ENCODE data around the gene PCCA.
A peak's percentile ranks its signal among the peaks of the same experiment; 100 is the strongest.
"Not testable (repeated sequence)": the region's sequence is repeated elsewhere in the genome, so short reads cannot be mapped to it uniquely, and the experiment has no call there.

PCCA gene

DNA sequence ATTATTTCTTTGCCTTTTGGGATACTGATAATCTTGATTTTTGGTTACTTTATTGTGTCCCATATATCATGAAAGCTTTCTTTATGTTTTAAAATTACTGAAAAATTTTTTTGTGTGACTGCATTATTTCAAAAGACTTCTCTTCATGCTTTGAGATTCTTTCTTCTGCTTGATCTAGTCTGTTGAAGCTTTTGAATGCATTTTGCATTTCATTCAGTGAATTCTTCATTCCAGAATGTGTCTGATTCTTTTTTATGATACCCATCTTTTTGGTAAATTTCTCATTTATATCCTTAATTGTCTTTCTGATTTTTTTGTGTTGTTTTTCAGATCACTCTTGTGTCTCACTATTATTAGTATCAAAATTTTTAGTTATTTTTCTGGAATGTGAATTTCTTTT lies 289.6 kb downstream of the PCCA start:
- no peak for DNase-seq

DNA sequence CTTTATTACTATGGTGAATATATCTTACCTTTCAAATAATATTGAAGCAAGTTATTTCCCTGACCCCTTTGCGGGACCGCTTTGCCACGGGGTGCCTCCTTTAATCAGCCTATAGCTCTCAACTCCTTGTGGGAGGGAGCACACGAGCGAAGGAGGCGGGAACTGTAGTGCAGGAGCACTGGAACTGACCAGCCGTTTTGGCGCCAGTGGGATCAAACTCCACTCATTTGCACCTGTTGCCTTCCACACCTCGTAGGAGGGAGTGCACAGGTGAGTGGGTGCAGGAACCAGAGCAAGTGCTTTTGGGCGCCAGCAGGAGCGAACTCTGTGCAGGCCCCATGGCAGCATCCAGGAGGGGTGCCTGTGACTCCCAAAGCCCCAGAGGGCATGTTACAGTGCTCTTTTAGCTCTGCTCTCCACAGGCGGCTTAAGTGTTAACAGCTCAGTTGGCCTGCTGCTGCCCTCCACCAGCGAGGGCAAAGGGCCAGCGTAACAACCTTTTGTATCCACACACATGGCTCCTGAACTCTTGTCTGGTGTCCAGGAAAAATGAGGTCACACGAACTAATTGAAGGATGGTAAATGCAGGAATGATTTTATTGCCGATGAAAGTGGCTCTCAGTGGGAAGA lies 292.8 kb downstream of the PCCA start:
- no peak for DNase-seq

DNA sequence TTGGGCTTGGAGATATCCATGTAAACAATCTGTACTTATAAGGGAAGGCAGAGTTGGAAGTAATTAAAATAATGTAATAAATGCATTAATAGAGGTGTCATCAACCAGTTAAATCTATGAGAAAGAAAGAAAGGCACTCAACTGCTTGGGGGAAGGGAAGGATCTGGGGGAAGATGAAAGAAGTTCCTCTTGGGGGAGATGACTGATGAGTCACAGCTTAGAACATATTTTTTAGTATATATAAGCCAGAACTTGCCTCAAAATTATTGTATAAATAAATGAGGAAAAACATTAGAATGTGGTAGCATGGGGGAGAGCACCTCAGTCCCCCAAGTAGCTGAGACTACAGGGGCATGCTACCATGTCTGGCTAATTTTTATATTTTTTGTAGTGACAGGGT lies 293.9 kb downstream of the PCCA start:
- DNase-seq = no peak

DNA sequence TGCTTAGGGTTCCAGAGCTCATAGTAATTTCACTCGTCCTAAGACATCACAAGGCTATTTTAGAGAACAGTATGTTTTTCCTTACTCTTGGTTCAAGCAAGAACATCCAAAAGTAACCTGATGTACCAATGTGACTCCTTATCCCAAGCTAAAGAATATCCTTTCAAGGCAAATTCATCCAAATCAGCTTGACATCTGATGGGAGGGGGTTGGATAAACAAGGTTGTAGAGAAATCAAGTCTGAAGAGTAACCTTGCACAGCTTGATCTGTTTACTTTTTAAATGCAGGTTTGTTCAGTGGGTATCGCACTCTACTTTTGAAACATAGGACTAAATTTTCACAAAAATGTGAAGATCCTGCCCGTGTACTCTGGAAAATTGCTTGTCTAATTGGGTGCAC lies 298.5 kb downstream of the PCCA start:
- DNase-seq = no peak

DNA sequence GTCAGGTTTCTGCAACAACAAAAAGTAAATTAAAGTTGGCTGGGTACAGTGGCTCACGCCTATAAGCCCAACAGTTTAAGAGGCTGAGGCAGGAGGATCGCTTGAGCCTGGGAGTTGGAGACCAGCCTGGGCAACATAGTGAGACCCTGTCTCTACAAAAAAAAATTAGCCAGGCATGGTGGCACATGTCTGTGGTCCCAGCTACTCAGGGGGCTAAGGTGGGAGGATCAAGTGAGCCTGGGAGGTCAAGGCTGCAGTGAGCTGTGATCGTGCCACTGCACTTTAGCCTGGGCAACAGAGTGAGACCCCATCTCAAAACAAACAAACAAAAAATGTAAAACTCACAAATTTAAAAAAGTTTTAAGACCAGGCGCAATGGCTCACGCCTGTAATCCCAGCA lies 299.3 kb downstream of the PCCA start:
- DNase-seq = not testable (repeated sequence)

DNA sequence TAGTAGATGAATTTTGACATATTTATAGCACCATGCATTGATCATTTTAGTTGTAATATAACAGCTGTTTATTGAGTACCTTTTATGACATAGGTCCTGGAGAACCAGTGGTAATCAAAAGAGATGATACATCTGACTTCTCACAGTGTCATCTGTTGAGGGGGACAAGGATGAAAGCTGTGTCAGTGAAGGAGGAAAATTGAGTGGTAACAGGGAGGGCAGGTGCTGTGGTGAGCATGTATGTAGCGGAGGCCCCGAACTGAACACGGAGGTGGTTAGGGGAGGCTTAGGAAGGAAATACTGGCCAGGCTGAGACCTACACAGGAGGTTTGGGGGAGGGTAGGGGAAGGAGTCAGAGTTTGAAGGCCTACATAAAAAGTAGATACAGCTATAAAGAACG lies 300.0 kb downstream of the PCCA start:
- no peak for DNase-seq

DNA sequence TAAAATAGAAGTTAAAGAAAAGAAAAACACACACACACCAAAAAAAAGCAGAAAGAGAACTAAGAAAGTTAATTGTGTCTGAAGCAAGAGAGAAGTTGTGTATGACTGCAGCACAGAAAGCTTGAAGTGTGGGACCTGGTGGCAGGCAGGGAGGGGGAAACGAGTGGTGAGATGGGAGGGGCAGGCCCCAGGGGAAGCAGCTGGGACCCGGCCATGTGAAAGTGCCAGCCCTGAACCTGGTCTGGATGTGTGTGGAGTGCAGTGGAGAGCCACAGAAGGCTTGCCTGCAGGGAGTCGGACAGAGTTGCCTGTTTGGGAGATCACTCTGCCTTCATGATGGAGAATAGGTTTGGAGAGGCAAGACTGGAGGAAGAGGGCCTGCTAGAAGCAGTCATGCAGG lies 300.7 kb downstream of the PCCA start:
- DNase-seq = no peak

DNA sequence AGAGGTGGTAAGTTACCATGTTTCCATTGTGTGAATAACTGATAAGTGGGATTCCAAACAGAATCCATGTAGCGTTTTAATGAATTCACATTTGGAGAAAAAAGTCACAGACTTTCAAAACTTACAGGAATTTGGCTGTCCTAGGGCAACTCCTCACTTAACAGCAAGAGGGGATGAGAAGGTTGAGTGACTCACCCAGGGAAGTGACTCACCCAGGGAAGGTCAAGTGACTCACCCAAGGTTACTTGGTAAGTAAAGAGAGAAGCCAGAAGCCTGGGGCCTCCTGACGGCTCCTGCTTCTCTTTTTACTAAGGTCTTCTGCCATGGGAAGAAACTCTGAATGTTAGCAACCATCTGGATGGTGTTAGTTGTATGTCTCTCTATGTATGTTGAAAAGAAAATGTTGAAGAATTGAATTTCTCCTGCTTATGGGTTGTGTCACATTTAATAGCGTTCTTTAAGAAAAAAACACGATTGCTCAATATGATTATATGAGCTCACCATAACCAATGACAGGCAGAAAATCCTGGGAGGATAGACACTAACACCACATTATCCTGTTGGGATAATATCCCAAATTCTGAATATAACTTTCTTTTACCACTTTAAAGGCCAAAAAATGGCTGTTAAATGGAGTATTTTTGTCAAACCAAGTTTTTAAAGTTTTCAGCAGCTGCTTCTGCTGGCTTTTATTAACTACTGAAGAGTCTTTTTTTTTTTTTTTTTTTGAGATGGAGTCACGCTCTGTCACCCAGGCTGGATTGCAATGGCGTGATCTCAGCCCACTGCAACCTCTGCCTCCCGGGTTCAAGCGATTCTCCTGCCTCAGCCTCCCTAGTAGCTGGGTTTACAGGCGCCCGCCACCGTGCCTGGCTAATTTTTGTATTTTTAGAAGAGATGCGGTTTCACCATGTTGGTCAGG lies 304.1 kb downstream of the PCCA start:
- DNase-seq = no peak

DNA sequence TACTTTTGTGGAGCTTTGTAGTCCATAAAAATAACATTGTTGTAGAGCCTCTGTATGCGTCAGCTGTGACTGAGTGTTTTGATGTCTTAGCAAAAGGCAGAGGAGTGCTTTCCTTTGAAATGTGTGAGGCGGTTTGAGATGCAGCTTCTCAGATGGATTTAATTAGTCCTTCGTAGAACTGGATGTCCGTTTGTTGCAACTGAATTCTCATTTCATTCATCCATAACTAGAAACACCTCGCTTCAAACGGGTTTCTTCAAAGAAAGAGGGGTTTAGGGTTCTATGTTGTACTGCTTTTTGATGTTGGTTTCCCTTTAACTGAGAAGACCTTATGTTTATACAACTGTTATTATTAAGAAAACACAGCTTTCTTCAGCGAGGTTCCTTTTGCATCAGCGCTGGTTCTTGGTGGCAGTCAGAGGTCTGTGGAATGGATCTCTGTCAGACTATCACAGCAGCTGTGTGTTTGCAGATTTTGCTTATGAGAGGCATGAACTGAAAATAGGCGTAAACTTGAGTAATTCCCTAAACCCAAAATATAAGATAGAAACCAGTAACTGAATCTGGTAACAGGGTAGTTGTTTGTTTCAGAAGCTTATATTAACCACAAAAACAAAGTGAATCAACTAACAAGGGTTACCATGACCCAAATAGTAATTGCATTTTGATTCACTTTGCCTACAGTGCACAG lies 305.3 kb downstream of the PCCA start:
- DNase-seq = no peak

DNA sequence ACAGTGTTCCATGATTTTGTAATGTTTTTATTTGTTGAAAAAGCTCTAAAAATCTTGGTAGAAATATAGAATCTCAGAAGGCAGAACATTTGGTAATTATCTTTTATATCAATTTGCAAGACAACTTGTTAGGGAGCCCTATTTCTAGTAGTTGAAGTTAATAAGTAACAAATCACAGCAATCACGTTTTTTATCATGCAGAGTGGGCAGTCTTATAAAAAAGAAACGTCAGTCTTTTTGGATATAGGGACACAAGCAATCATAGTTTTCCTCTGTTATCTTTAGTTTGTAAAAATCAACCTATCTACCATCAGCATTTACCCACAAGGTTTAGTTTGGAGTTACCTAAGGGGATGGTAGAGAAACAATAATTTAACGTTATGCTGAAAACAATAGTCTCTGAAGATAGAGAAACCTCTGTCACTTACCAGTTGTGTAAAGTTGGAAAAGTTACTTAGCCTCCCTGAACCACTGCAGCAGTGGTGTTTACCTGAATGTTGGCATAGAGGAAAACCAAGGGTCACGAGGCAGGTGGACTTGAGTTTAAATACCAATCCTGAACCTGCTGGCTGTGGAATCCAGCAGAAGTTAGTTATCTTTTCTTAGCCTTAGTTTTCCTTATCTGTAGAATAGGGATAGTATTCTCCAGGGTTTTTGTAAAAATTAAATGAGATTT lies 306.9 kb downstream of the PCCA start:
- no peak for DNase-seq

DNA sequence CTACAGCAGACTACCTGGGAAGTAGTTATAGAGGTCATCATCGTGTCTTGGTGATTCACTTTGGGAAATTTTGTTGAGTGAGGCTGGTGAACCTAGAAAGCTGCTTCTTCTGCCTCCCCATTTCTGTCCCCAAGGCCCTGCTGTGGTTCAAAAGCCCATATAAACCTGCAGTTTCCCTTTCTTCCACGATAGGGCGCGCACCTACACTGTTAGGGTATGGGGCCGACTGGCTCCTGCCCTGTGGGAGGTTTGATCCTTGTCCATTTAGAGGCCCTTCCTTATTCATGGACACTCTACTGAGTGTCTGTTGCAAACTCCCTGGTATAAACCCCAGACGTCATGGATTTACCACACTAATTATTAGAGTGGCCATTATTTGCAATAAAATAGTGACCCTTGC lies 307.9 kb downstream of the PCCA start:
- no peak for DNase-seq

DNA sequence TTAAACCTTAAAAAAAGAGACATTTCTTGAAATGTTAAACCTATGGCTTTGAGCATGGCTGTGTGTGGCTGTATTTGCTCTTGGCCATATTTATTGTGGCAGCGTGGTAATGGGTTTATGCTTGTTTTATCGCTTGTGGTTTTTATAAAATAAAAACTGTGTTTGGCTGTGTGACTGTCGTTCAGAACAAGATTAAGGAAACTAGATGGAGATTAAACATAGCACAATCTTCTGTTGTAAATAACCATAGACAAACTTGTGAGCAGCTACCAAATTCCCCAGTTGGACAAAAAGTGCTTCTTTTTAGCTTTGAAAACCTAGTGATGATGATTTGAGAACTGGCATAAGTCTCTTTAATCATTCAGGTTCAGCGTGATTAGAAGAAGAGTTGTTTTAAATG lies 308.7 kb downstream of the PCCA start:
- DNase-seq = no peak

DNA sequence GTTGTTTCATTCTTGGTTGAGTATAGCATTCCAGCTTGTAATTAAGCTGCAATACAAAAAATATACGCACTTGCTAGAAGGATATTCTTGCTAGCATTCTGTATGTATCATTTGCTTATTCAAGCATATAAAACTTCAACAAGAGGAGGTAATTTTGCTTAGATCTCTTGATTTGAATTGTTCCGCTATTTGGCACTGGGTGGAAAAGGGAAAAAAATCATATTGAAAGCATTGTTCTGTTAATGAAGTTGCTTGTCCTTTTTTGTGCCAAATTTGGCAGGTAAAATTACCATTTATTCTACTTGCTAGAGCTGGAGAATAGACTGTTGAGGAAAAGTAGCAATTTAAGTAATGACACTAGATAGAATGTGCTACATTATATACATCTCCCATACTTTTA lies 309.5 kb downstream of the PCCA start:
- no peak for DNase-seq

DNA sequence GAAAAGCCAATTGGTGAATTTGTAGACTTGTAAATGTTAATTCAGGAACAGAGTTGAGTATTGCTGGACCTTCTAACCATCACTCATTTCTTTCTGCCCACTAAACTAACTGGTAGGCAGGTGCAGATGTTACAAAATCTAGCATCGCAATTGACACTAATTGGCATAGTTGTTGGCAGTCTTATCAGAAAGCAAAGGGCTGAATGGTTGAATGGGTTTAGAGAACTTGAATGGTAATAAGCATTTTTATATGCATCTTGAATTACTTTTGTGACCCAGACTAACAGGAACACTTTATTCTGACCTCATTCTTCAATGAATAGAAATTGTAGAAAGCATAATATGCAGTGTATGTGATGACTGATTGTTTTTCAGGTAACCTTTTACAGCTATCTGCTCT lies 310.6 kb downstream of the PCCA start:
- peak; percentile 41 for DNase-seq

DNA sequence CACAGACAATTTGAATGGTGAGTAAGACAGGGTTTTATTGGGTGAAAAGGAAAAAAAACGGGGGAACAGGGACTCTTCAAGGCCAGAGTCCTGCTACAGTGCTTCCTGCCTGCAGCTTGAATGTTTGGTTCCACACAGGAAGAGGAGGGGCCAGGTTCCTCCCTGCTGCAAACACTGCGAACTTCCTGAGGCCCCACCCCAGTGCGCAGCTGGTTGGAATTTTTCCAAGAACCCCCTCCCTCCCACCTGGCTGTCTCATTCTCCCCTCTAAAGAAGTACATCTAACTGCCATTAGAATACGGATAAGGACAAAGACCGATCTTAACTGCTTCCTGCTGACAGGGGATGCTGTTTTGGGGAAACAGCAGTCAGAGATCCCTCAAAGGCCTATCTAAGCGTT lies 314.8 kb downstream of the PCCA start:
- no peak for DNase-seq

DNA sequence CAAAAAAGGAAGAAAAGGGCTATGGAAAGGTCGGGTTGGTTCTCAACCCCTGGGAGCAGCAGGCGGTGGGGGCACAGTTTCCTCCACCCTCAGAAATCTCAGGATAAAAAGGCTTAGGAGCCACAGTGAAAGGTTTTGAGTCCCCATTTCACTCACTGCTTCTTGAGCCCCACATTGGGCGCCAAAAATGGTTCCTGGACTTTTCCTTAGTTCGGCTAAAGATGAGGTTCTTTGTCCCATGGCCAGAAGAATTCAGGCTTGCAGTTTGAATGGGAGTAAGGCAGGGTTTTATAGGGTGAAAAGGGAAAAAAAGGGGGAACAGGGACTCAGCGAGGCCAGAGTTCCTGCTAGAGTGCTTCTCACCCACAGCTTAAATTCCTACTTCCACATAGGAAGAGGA lies 320.2 kb downstream of the PCCA start:
- DNase-seq = no peak

DNA sequence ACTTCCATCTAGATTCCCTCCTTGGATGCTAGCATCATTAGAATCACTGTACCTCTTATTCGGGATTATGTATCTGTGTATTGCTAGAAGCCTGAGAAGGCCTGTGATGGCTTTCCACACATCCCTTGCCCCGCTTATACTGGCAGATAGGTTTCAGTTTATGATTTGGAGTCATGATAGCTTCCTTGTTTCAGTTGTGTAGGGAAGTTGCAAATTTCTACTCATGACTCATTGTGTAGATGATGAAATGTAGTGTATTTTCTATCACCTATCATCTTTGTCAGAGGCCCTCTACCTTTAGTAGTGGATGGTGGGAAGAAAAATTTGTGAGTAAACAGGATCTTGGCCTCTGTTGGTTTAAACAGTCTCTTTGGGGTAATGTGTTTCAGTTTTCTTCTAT lies 334.5 kb downstream of the PCCA start:
- no peak for DNase-seq

DNA sequence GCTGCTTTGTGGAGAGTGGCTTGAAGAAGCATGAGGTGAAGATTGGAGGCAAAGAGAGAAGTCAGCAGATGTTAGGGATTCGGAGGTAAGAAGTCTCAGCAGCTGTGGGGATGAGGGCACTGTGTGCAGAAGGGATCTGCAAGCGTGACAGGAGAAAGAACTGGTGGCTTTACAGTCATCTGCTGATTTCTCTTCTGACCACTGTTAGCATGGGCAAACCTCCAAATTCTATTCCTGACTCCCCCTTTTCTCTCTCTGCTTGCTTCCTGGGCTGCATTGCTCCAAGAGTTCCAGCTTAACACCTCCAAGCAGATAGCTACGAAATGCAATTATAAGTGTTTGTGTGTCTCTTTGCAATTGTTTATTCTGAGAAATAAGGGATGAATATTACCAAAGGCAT lies 340.1 kb downstream of the PCCA start:
- DNase-seq = no peak

DNA sequence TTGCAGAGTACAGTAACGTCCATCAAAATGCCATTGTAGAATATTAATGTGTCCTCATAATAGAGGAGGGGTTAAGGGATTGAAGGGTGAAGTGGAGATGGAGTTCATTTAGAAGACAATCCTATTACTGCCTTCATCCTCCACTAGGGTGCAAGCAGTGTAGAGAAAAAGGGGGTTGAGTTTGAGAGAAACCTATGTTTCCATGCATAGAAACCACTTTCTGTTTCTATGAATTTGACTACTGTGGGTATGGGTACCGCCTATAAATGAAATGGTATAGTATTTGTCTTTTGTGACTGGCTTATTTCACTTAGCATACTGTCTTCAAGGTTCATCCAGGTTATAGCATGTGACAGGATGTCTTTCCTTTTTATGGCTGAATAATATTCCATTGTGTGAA lies 343.7 kb downstream of the PCCA start:
- no peak for DNase-seq

DNA sequence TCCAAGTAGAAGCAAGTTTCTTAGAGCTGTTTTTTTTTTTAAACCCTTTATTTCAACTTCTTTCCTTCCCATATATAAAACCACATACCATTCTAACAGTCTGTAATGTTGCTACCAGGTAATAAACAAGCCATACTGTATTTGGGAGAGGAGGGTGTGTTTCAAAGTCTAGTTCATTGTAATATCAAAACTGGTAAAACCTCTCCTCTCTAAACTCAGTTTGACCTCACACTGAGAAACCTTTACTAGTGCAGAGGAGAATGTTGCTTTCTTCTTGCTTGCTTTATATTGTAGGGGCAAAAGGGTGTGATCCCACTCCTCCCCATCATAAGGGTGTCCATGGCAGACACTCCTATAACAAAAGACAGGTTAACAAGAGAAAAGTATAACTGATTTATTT lies 344.6 kb downstream of the PCCA start:
- no peak for DNase-seq

DNA sequence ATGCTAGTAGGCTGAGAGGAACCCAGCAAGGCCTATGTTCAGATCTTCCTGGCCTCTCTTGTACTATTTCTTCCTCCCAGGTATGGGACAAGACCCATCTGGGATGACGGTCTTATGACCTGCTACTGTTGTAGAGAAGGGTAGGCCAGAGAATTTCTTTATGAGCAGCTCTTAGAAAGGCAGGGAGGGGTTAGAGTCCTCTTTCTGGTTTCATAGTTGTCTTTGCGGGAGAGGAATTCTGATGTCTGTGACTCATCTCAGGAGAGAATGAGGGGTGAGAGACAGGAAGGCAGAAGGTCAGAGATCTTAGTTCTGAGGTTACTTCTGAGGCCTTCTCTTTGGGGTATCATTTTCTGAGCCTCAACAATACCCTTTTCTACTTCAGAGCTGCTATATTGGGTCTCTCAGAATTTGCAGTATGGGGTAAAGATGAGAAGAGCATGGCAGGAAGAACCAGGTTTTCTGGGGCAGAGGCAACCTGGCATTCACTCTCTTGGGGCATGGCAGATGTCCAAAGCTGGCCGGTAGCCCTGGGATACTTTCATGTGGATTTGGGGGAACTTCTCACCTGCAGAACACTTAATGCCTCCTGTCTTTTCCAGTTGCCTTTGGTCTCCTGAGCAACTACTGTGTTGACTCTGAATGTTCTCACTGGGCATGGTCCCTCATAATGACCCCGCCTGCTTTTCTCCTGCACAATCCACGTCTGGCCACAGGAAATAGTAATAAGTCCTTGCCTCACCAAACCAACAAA lies 345.3 kb downstream of the PCCA start:
- no peak for DNase-seq

DNA sequence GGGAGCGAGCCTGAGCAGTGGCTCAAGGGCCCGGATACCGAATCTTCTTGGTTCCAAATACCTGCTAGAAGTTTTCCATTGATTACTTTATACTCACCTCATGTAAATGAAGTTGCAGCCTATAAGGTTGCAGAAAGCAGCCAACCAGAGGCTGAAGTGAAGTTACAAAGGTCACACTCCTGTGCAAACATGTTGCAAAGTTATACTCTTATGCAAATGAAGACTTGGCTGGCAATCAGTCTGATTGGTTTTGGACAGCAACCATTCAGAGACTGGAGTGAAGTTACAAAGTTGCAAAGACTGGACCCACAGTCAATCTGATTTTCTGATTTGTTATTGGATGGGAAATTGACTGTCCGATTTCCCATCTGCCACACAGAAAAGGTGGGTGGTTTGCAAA lies 347.2 kb downstream of the PCCA start:
- no peak for DNase-seq

Data from NCI-H1436 treated with DMSO at 0.1 percent for 48 hours (cell line).